ENCODE data around the gene CHCHD6. TPM values are rescaled to one million over a fixed set of nuclear protein-coding genes. Genes with fewer than 3 reads are reported as not detected.

Gene CHCHD6
- total and polyA plus RNA-seq, 2 of the 4 experiments (the other 2 are of a cell fraction): 18.8 to 28.9 TPM

GRCh38 chr3:126851382-126851781 is 147.3 kb downstream of the CHCHD6 start:
- Histone ChIP-seq H3K4me1 (ENCODE audit: control insufficient read depth, insufficient read depth, low read length) (peaks cover 15% of the 10 kb centered on the region), H3K18ac (ENCODE audit: low read depth, low read length) (peak overlapping the region; percentile 55), H3K9ac (ENCODE audit: low read depth, low read length) (no peak overlapping the region), H4K8ac (ENCODE audit: low read depth in 2 of 2, low read length in 2 of 2) (peak overlapping the region in 1 of 2 experiments; percentile 73; a peak in 3 of 4 replicates), H2BK120ac (ENCODE audit: low read depth, low read length) (peak overlapping the region; percentile 95), H3K14ac (replicated peaks; ENCODE audit: low read depth, low read length) (peak overlapping the region; percentile 58), H3K4me2 (ENCODE audit: low read depth, low read length) (no peak overlapping the region), H3K79me1 (ENCODE audit: low read depth in 1 of 2, low read length in 2 of 2) (peaks cover 0 to 11% of the 10 kb centered on the region in 2 experiments; a peak in 2 of 4 replicates), H3K9me3 (ENCODE audit: control insufficient read depth, insufficient read depth, low read length) (no peaks in the 10 kb centered on the region), H2AK5ac (ENCODE audit: low read depth, low read length) (peak overlapping the region; percentile 85), H4K20me1 (ENCODE audit: insufficient read depth, low read length) (peaks cover 3% of the 10 kb centered on the region; the same call in 1 of the 2 replicates), H4K5ac (ENCODE audit: low read depth, low read length) (peak overlapping the region; percentile 11), H3K36me3 (ENCODE audit: control insufficient read depth, insufficient read depth, low read length) (no peaks in the 10 kb centered on the region), H3K4me3 (ENCODE audit: insufficient read depth, low read depth, low read length) (no peak overlapping the region), H2BK20ac (ENCODE audit: low read depth, low read length) (peak overlapping the region; percentile 92), H3K4ac (ENCODE audit: low read depth, low read length) (peak overlapping the region; percentile 83), H2AFZ (replicated peaks; ENCODE audit: low read length, poor library complexity) (no peak overlapping the region), H2AK9ac (replicated peaks; ENCODE audit: low read depth, low read length, poor library complexity) (no peak overlapping the region), H3K56ac (ENCODE audit: extremely low read depth, insufficient read depth, low read length) (peak overlapping the region; percentile 41; the same call in 1 of the 2 replicates), H3K23ac (ENCODE audit: low read depth, low read length) (peak overlapping the region; percentile 41), H4K91ac (ENCODE audit: insufficient read depth, low read depth, low read length) (peak overlapping the region; percentile 93), H2BK15ac (ENCODE audit: low read depth, low read length) (peak overlapping the region; percentile 33; the same call in 2 of the 3 replicates), H3K27ac (ENCODE audit: insufficient read depth, low read length) (no peak overlapping the region), H3K27me3 (ENCODE audit: control insufficient read depth, insufficient read depth, low read length) (no peaks in the 10 kb centered on the region), H2BK5ac (ENCODE audit: low read depth, low read length, poor library complexity, severe bottlenecking) (peak overlapping the region; percentile 3), H3K9me1 (ENCODE audit: insufficient read depth, low read length) (peaks cover 16% of the 10 kb centered on the region)
- ChIA-PET CTCF (no interaction called here), POLR2A (ENCODE audit: unreplicated experiment) (interaction anchor here (1.6 kb wide), 1 partner anchor 98 kb away, joined by 4 read pairs; no protein-coding TSS in a partner anchor)
- TF ChIP-seq FOS (IDR thresholded peaks at IDR 0.05; ENCODE audit: low read depth, low read length) (no peak), MAZ (IDR thresholded peaks at IDR 0.05; ENCODE audit: borderline replicate concordance, low read depth, low read length) (no peak)
- ATAC-seq (ENCODE audit: low read depth): no peak
- no peak for DNase-seq
- intact Hi-C loops (cut with micrococcal nuclease): loop anchor here (5.0 kb wide), 2 partner anchors 111 to 131 kb away; partner anchors contain the start of gene PLXNA1
- dilution Hi-C loops (cut with HindIII; ENCODE audit: low sequenced_read_pairs, unreplicated experiment): no loop called here
- in situ Hi-C loops (cut with MboI; ENCODE audit: low sequenced_read_pairs): no loop called here
- BruUV-seq (replicated peaks): no TSS peak
- no CpG with 5 or more reads among the region's 6 CpGs for WGBS, 2 experiments (ENCODE audit: extremely low coverage in 2 of 2, insufficient read length in 1 of 2)

Data from IMR-90 (cell line).